SK-N-SH (cell line): Measurements from ENCODE around the gene CAMKMT. TPM values are rescaled to one million over a fixed set of nuclear protein-coding genes. Genes with fewer than 3 reads are reported as not detected.

ENCODE experiments used
- CTCF ChIA-PET: fragments of 300-600, 350-600 bp; formaldehyde crosslinking; extraction: SDS; loops from one replicate; lab custom pipeline; 2021; lab: Yijun Ruan, JAX
- POLR2A ChIA-PET: fragments of 350-600 bp; sonication (Branson Sonifier 250); formaldehyde crosslinking; extraction: SDS; loops from one replicate; lab custom pipeline; 2020; ENCODE audit warnings: antibody characterized with exemption, inconsistent platforms; lab: Yijun Ruan, JAX
- DNase-seq: peaks from one replicate; pipeline ENCODE4 v3.0.0; 2012
- H2AFZ ChIP-seq: fragments of 200-600 bp; sonication (generic); 2 replicates; pipeline ENCODE4 v1.8.1; 2016; ENCODE audit warnings: antibody characterized with exemption, mild to moderate bottlenecking, low read depth
- H3F3A ChIP-seq: fragments of 200-600 bp; sonication (generic); replicated peaks from 2 replicates; pipeline ENCODE3; 2016; ENCODE audit warnings: antibody characterized with exemption, mild to moderate bottlenecking; ENCODE audit not compliant: insufficient read depth
- H3K27ac ChIP-seq, 2 experiments: fragments of 200-500 bp in 1 of 2; fragments of 200-600 bp in 1 of 2; sonication (Bioruptor generic) in 1 of 2; sonication (generic), shearing (Covaris generic) in 1 of 2; 2 replicates each; pipeline versions ENCODE4 v1.5.1 to v1.6.1; 2014 to 2016; ENCODE audit warnings: low read depth in 2 of 2, inconsistent platforms in 1 of 2, low read length in 1 of 2, mild to moderate bottlenecking in 1 of 2, mixed read lengths in 1 of 2
- H3K27me3 ChIP-seq: fragments of 200-600 bp; sonication (generic), shearing (Covaris generic); 2 replicates; pipeline ENCODE4 v1.6.1; 2016; ENCODE audit warnings: mixed run types; ENCODE audit not compliant: insufficient read depth
- H3K36me3 ChIP-seq, 2 experiments: fragments of 200-500 bp in 1 of 2; fragments of 200-600 bp in 1 of 2; sonication (Bioruptor generic) in 1 of 2; sonication (generic) in 1 of 2; replicated peaks in 1 of 2; 2 replicates each; pipeline versions ENCODE3 to v1.5.1; 2014 to 2016; ENCODE audit warnings: low read length in 1 of 2, mild to moderate bottlenecking in 1 of 2; ENCODE audit not compliant: insufficient read depth in 2 of 2, control insufficient read depth in 1 of 2
- H3K4me1 ChIP-seq, 2 experiments: fragments of 200-500 bp in 1 of 2; fragments of 200-600 bp in 1 of 2; sonication (Bioruptor generic) in 1 of 2; sonication (generic), shearing (Covaris generic) in 1 of 2; 2 replicates each; pipeline versions ENCODE4 v1.5.1 to v1.6.1; 2014 to 2016; ENCODE audit warnings: low read depth in 1 of 2, low read length in 1 of 2, mixed run types in 1 of 2; ENCODE audit not compliant: insufficient read depth in 2 of 2, control insufficient read depth in 1 of 2
- H3K4me2 ChIP-seq: fragments of 200-600 bp; sonication (generic), shearing (Covaris generic); 2 replicates; pipeline ENCODE4 v1.6.1; 2017; ENCODE audit warnings: mixed run types
- H3K4me3 ChIP-seq, 2 experiments: fragments of 200-500 bp in 1 of 2; fragments of 200-600 bp in 1 of 2; sonication (Bioruptor generic) in 1 of 2; sonication (generic), shearing (Covaris generic) in 1 of 2; 2 replicates each; pipeline versions ENCODE4 v1.5.1 to v1.8.1; 2014 to 2016; ENCODE audit warnings: low read depth in 2 of 2, inconsistent platforms in 1 of 2, low read length in 1 of 2, mild to moderate bottlenecking in 1 of 2, mixed read lengths in 1 of 2, moderate library complexity in 1 of 2
- H3K79me2 ChIP-seq: fragments of 200-600 bp; sonication (generic); 2 replicates; pipeline ENCODE4 v1.8.1; 2017; ENCODE audit warnings: mild to moderate bottlenecking; ENCODE audit not compliant: insufficient read depth
- H3K9ac ChIP-seq: fragments of 200-600 bp; sonication (generic); 2 replicates; pipeline ENCODE4 v1.6.1; 2017; ENCODE audit warnings: mixed run types
- H3K9me2 ChIP-seq: fragments of 200-600 bp; sonication (generic); 2 replicates; pipeline ENCODE4 v1.6.1; 2017; ENCODE audit warnings: mixed run types
- H3K9me3 ChIP-seq: fragments of 200-600 bp; sonication (generic); 2 replicates; pipeline ENCODE4 v1.6.1; 2017; ENCODE audit warnings: mixed run types, mild to moderate bottlenecking, moderate library complexity
- H4K20me1 ChIP-seq: fragments of 200-600 bp; sonication (generic); 2 replicates; pipeline ENCODE4 v1.6.1; 2017; ENCODE audit warnings: mild to moderate bottlenecking, mixed run types; ENCODE audit not compliant: insufficient read depth
- CHD2 ChIP-seq: fragments of 150-350 bp; IDR thresholded peaks from 2 replicates; pipeline ENCODE4 v1.6.1; 2018; ENCODE audit warnings: low read length; ENCODE audit not compliant: partially characterized antibody
- CTCF ChIP-seq: fragments of 200-600 bp; sonication (generic); IDR thresholded peaks from 2 replicates; pipeline ENCODE4 v1.6.1; 2017; ENCODE audit warnings: antibody characterized with exemption, mild to moderate bottlenecking, moderate library complexity
- FOXJ3 ChIP-seq: sonication (generic); formaldehyde crosslinking; IDR thresholded peaks from 2 replicates; pipeline ENCODE4 v1.5.1; 2020; ENCODE audit warnings: mild to moderate bottlenecking, missing genetic modification reagents
- FOXM1 ChIP-seq: IDR thresholded peaks from 2 replicates; pipeline ENCODE4 v1.4.0; 2012; ENCODE audit warnings: low read depth, mild to moderate bottlenecking
- IRF3 ChIP-seq: fragments of 150-350 bp; IDR thresholded peaks from 2 replicates; pipeline ENCODE4 v1.6.1; 2016; ENCODE audit warnings: mild to moderate bottlenecking, low read depth, low read length
- MXI1 ChIP-seq: IDR thresholded peaks from 2 replicates; pipeline ENCODE4 v1.6.1; 2012; ENCODE audit warnings: mild to moderate bottlenecking, low read depth, low read length, improper control_type of control experiment
- NRF1 ChIP-seq: IDR thresholded peaks from 2 replicates; pipeline ENCODE4 v1.6.1; 2012; ENCODE audit warnings: low read depth, mild to moderate bottlenecking, low read length
- REST ChIP-seq: IDR thresholded peaks from 2 replicates; pipeline ENCODE4 v1.6.1; 2012; ENCODE audit warnings: mild to moderate bottlenecking, low read depth, low read length, moderate library complexity
- RFX5 ChIP-seq: IDR thresholded peaks from 2 replicates; pipeline ENCODE4 v1.6.1; 2012; ENCODE audit warnings: mild to moderate bottlenecking, improper control_type of control experiment, low read length
- SMC3 ChIP-seq: IDR thresholded peaks from 2 replicates; pipeline ENCODE4 v1.6.1; 2012; ENCODE audit warnings: low read depth, low read length, improper control_type of control experiment
- TCF12 ChIP-seq: IDR thresholded peaks from 2 replicates; pipeline ENCODE4 v1.4.0; 2012
- TEAD4 ChIP-seq: IDR thresholded peaks from 2 replicates; pipeline ENCODE4 v1.4.0; 2012; ENCODE audit warnings: mild to moderate bottlenecking, borderline replicate concordance; ENCODE audit not compliant: insufficient read depth
- ZBTB33 ChIP-seq: IDR thresholded peaks from 2 replicates; pipeline ENCODE4 v1.4.0; 2012; ENCODE audit warnings: low read depth, borderline replicate concordance
- WGBS: methylation state at CpG from one replicate; pipeline ENCODE4 v1.1.6; 2017; ENCODE audit warnings: low lambda C conversion rate; 5-methylcytosine and 5-hydroxymethylcytosine counted together
- polyA plus RNA-seq, 3 experiments: library from polyadenylated mRNA; depleted of rRNA; stranded (reverse); fragments of >200 nt; gene quantifications; 2 replicates each; pipeline ENCODE4 v1.2.3, GENCODE V29; 2012

Gene CAMKMT
- polyA plus RNA-seq, 1 of the 3 experiments (the other 2 are of a cell fraction): 5.9 TPM

- Histone ChIP-seq H4K20me1 (peaks cover 8% of the 10 kb centered on the region; the same call in 1 of the 2 replicates), H2AFZ (no peak overlapping the region)
- POLR2A ChIA-PET: no interaction called here
- no peak for DNase-seq
- TF ChIP-seq IRF3 (no peak), TCF12 (peak; percentile 15; the same call in 1 of the 2 replicates)
- TF ChIP-seq, all 33 proteins: peak for 1
- H3F3A ChIP-seq: peaks cover 17% of the 10 kb centered on the region
- H3K27me3 ChIP-seq: no peaks in the 10 kb centered on the region
- no peak overlapping the region for H3K9ac ChIP-seq
- H3K79me2 ChIP-seq: peaks cover 10% of the 10 kb centered on the region; the same call in 1 of the 2 replicates
- WGBS: 65% methylated on average over 2 of the region's 2 CpGs
- peak overlapping the region; percentile 53 for H3K4me2 ChIP-seq
- peaks cover 0 to 18% of the 10 kb centered on the region in 2 experiments; a peak in 2 of 4 replicates for H3K4me1 ChIP-seq
- H3K4me3 ChIP-seq: no peak overlapping the region
- H3K9me3 ChIP-seq: no peaks in the 10 kb centered on the region
- CTCF ChIA-PET: interaction anchor here (0.7 to 1.9 kb wide), 11 partner anchors 9 to 1146 kb away, joined by 3 to 7 read pairs (median 3); no protein-coding TSS in a partner anchor
- peak overlapping the region in 1 of 2 experiments; percentile 52; a peak in 2 of 4 replicates for H3K27ac ChIP-seq
- no peaks in the 10 kb centered on the region for H3K9me2 ChIP-seq
- peaks cover 23 to 35% of the 10 kb centered on the region in 2 experiments for H3K36me3 ChIP-seq
These were observed 13.3 kb upstream of the CAMKMT start for GRCh38 chr2:44348400-44348799.

- ChIA-PET CTCF (interaction anchor here (1.2 to 1.3 kb wide), 2 partner anchors 606 to 1145 kb away, joined by 3 to 5 read pairs; no protein-coding TSS in a partner anchor), POLR2A (no interaction called here)
- Histone ChIP-seq H3K27me3 (no peaks in the 10 kb centered on the region), H4K20me1 (peaks cover 8% of the 10 kb centered on the region; the same call in 1 of the 2 replicates), H3K27ac (no peak overlapping the region), H3K4me1 (peaks cover 0 to 18% of the 10 kb centered on the region in 2 experiments; a peak in 2 of 4 replicates), H3K4me2 (no peak overlapping the region), H3K9me2 (no peaks in the 10 kb centered on the region), H3K4me3 (no peak overlapping the region), H2AFZ (no peak overlapping the region), H3F3A (peaks cover 17% of the 10 kb centered on the region), H3K9me3 (no peaks in the 10 kb centered on the region), H3K9ac (no peak overlapping the region), H3K36me3 (peaks cover 13 to 27% of the 10 kb centered on the region in 2 experiments), H3K79me2 (peaks cover 13% of the 10 kb centered on the region; the same call in 1 of the 2 replicates)
- no peak for DNase-seq
- WGBS: 98% methylated on average over 10 of the region's 10 CpGs
- TF ChIP-seq REST: no peak
- TF ChIP-seq NRF1: no peak
- no peak for TF ChIP-seq CHD2
- no peak for TF ChIP-seq IRF3
- TF ChIP-seq RFX5: no peak
- no peak for TF ChIP-seq ZBTB33
- no peak for TF ChIP-seq FOXM1
- no peak for TF ChIP-seq SMC3
- no peak for TF ChIP-seq MXI1
- no peak for TF ChIP-seq TEAD4
- no peak for TF ChIP-seq CTCF
- TF ChIP-seq FOXJ3: no peak
These were observed 12.2 kb upstream of the CAMKMT start for GRCh38 chr2:44349506-44349905.
